ENCODE results near the gene HDAC4. TPM values are rescaled to one million over a fixed set of nuclear protein-coding genes. Genes with fewer than 3 reads are reported as not detected.
"Not testable (repeated sequence)": the region's sequence is repeated elsewhere in the genome, so short reads cannot be mapped to it uniquely, and the experiment has no call there.

The HDAC4 gene
- total RNA-seq, 1 donor from 2014 or later = 18.3 TPM

- DNase-seq (ENCODE audit: low spot score) = no peak
- ATAC-seq = no peak
Measured at GRCh38 chr2:239047861-239048260, 353.0 kb downstream of the HDAC4 start.

- DNase-seq (ENCODE audit: low spot score) (no peak), ATAC-seq (no peak)
Measured at GRCh38 chr2:239047420-239047819, 353.4 kb downstream of the HDAC4 start.

DNA sequence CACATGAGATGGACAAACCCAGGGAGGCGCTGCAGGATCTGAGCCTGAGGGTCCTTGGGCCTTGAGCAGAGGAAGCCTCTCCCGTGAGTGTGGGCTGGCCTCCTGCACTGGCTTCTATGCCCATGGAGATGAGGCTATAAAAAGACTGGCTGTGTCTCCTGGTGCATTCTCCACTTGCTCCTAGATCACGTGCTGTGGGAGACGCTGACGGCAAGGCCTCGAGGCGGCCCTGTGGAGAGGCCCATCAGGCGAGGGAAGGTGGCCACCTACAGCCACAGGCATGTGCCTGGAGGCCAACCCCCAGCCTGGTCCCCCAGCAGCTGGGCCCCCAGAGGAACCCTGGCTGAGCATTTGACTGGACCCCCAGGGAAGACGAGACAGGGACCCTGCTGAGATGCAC, 354.0 kb downstream of the HDAC4 start:
- DNase-seq (ENCODE audit: low spot score) (no peak), ATAC-seq (no peak)

DNA sequence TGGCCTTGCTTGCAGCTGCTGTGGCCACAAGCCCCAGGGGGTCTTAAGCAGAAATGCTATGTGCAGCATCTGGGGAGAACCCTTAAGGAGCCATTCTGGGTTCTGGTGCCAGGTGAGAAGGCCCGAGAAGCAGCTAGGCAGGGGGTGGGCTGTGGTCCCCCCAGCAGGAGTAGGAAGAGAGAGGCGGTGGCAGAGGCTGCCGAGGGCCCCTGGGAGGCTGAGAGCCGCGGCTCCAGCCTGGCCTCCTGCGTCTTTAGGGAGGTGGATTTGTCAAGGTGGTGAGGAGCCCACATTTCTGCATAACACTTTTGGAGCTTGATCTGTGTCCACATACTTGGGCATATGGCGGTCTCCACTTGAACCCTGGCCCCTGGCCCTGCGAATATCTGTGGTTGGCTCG, 356.5 kb downstream of the HDAC4 start:
- DNase-seq (ENCODE audit: low spot score) (no peak), ATAC-seq (no peak)

DNA sequence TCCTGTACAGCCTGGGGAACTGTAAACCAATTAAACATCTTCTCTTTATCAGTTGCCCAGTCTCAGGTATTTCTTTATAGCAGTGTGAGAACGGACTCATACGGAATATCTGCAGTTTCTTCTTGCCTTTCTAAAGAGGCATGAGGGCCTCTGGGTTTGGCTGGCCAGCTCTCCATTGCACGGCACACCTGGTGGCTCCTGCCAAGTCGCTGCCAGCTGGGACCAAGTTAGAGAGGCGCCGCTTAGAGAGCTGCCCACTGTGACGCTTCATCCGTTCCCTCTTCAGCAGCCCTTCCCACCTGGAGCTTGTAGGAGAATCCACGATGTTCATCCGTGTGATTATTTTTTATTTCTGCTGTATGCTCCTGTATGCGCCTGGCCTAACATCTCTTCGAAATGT, 357.5 kb downstream of the HDAC4 start:
- DNase-seq (ENCODE audit: low spot score) (no peak), ATAC-seq (no peak)

DNA sequence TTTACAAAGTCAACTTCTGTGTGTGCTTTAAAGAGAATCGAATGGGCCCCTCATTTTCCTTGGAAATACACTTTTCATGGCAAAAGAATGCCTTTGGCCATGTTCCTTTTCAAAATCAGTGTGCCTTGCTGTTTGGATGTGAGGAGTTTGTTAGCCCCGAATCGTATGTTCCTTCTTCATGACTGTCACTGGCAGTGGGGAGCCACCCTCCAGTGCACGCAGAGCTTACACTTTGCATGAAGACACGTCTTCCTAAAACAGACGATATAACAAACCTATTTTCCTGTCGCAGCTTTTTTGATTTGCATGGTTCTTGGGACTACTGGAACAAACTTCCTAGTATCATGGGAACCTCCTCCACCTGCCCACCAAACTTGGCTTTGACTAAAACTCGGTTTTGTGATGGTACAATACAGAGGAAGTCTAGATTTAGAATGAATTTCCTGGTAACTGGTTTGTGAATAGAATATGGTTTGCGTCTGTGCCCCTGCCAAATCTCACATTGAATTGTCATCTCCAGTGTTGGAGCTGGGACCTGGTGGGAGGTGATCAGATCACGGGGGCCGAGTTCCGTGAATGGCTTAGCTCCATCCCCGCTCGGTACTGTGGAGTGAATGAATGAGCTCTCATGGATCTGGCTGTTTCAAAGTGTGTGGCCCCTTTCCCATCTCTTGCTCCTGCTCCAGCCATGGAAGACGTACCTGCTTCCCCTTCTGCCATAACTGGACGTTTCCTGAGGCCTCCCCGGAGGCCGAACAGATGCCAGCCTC, 358.1 kb downstream of the HDAC4 start:
- ATAC-seq = no peak
- no peak for DNase-seq (ENCODE audit: low spot score)

DNA sequence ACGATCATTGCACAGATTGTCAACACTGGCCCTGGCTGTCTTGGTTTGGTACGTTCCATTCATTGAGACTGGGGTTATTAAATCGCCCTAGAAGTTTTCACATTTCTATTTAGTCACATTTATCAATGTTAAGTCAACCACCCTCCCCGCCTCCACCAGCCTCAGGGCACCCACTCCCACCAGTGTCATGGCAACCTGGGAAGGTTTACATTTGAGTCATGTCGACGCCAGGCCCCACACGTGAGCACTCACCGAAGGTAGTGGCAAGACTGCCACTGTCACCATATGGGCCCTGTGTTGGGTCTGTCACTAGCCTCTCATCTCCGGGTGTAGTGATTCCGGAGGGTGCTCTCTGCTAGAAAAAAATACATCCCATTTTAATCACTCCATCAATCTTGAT, 358.8 kb downstream of the HDAC4 start:
- no peak for DNase-seq (ENCODE audit: low spot score)
- no peak for ATAC-seq

DNA sequence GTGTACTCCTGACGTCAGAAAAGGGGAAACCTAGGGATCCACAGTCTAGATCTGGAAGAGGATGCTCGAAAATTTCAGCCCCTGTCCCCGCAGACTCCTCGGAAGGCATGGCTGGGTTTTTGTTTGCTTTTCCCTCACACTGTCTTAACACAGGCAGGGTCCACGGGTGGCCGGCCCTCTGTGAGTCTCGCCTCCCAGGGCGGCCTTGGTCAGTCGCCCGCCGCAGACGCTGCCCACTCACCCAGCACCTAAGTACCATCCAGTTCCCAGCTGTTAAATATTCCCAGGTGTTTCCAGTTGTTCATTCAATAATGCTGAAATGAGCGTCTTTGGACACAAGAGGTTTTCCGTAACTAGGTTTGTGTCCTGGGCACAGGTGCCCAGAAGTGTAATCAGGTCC, 359.8 kb downstream of the HDAC4 start:
- no peak for ATAC-seq
- DNase-seq (ENCODE audit: low spot score) = no peak

DNA sequence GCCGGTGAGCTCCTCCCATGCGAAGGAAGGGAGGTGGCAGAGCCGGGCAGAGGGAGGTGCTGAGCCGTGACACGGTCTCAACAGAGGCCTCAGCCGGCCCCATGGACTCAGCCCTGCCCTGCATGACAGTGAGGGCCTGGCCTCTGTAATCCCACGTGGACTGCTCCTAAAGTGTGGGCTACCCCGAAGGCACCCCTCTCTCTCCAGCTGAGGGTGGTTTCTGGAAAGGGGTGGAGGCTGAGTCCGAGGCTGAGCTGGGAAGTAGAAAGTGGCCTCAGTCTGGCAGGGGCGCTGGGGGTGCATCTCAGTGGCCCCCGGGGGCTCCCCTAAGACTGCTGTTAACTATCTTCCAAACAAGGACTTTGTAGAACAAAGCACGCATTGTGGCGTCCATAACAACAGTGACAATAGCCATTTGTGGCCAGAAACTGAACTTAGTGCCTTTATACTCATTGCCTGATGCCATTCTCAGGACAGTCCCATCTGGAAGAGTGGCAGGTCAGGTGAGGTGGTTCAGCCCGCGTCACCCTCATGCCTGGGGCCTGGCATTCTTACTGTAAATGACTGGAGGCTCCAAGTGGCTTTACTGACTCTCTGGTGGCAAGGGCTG, 360.6 kb downstream of the HDAC4 start:
- DNase-seq (ENCODE audit: low spot score) (no peak), ATAC-seq (no peak)

DNA sequence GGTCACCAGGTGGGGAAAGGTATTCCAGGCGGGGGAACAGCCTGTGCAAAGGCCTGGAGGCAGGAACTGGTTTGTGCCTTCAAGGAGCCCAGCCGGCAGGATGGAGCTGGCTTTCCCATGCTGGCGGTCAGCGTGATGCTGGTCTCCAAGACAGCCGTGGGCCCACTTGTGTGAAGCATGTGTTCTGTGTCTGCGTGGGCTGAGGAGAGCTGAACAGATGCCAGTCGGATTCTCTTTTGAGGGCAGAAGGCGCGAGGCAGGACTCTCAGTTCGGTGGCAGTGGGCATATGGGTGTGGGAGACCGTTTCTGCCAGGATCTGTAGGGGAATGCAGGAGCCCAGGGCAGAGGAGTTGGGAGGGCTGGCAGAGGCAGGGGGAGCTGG, 361.4 kb downstream of the HDAC4 start:
- ATAC-seq (no peak), DNase-seq (ENCODE audit: low spot score) (no peak)

- no peak for ATAC-seq
- no peak for DNase-seq (ENCODE audit: low spot score)
Measured at GRCh38 chr2:239038773-239039478, 361.9 kb downstream of the HDAC4 start.

GRCh38 chr2:239038284-239038683, 362.5 kb downstream of the HDAC4 start:
- not testable (repeated sequence) for DNase-seq (ENCODE audit: low spot score); ATAC-seq

GRCh38 chr2:239037559-239037910, 363.3 kb downstream of the HDAC4 start:
- DNase-seq (ENCODE audit: low spot score) (no peak), ATAC-seq (no peak)

DNA sequence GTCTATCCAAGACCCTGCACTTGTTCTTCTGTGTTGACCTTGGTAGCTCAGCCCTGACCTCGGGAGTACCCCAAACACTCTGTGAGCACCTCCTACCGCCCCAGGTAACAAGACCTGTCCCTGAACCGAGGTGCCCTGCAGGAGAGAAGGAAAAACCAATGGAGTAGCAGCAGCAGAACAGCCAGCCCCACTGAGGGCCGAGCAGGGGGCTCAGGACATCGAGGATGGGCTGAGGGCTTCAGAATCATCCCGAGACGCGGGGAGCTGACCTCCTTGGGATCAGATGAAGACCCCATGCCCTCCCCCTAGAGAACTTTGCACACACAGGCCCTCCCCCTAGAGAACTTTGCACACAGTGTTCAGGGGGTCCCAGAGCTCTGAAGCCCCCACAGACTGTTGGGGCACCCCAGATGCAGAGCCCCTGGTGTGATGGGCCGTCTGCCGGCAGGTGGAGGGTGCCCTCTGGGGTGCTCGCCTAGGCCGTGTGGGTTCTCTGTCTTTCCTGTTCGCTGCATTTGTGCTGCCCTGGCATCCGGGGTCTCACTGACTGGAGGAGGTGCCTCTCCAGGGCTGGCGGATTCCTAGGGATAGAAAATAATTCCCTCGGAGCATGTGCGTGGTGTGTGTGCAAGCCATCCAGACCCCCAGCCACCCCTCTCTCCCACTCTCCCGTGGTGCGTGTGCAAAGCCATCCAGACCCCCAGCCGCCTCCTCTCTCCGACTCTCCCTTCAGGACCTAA, 363.8 kb downstream of the HDAC4 start:
- DNase-seq (ENCODE audit: low spot score) = no peak
- no peak for ATAC-seq

DNA sequence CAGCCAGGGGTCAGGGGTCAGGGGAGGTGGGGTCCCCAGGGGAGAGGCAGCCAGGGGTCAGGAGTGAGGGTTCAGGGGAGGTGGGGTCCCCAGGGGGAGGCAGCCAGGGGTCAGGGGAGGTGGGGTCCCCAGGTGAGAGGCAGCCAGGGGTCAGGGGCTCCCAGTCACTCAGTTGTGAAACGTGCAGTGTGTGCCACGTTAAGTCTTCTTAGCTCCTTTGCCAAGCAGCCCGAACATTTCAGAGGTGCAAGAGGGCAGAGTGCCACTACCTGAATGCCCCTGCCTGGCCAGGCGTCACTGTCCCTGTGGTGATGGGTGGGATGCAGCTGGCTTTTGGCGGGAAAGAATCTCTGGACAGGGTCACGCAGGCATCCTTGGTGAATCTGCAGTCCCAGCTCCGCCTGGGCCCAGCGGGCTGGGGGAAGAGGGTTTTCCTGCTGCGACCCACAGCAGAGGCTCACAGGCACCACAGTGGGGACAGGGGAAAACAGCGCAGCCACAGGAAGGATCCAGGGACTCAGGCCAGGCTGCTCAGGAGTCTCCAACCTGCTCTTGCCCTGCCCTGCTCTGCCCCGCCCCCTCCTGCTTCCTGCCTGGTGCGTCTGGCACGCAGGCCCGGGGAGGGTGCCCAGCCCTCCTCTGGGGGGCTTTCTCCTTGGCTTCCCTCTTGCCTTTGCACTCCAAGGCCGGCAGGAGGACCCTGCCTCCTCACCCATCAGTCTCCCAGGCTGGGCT, 364.7 kb downstream of the HDAC4 start:
- ATAC-seq = no peak
- DNase-seq (ENCODE audit: low spot score) = no peak

DNA sequence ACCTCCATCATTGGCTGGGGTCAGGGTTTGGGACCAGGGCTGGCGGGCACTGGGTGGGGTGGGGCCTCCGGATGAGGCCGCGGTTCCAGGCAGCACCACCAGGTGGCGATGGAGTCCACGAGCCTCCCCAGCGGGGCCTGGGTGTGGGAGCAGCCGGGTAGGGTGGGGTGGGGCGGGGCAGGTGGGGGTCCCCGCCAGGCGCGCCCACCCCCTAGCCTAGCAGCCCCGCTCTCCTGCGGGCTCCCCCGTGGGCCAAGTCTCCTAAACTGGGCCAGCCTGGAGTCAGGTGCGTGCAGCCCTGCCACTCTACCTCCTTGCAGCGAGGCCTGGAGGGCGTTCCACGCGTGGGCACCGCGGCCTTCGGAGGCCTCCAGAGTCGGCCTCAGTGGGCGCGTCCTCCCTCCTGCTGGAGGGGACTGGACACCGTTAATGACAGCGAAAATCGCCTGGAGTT, 365.4 kb downstream of the HDAC4 start:
- ATAC-seq = peak; percentile 94
- DNase-seq (ENCODE audit: low spot score) = peak; percentile 60

- DNase-seq (ENCODE audit: low spot score) = no peak
- ATAC-seq = no peak
Measured at GRCh38 chr2:239034561-239035341, 366.1 kb downstream of the HDAC4 start.

GRCh38 chr2:239033801-239034560, 366.8 kb downstream of the HDAC4 start:
- ATAC-seq (no peak), DNase-seq (ENCODE audit: low spot score) (no peak)

DNA sequence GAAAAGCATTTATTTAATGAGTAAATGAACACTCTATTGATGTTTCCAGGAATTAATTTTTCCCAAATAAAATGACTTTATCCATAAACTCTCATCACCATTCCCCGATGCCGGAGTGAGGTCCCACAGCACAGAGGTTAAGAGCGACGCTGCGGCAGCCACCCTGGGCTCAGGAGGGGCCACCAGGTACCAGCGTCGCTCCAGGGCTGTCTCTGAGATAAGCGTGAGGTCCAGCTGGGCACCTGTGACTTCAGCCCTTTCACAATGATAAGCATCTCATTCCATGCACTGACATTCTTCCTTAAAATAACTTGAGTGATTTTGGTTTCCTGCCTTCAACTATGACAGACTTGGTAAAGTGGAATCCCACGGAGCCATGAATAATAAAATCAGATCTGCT, 370.9 kb downstream of the HDAC4 start:
- no peak for DNase-seq (ENCODE audit: low spot score)
- ATAC-seq = no peak

Data from left lobe of liver (tissue), 2 donors.